Stimulated activated CD4-positive, alpha-beta T cell treated with anti-CD3 and anti-CD28 coated beads, Interleukin-15, amount 100 ng/mL, for 48 hours (primary cell): ENCODE results near the gene NTRK3.

Experiments
- DNase-seq, 2 donors: peaks; one replicate each; pipeline ENCODE4 v3.0.0-alpha.2; 2020; ENCODE audit warnings: low read depth in 2 of 2

Gene NTRK3

DNA sequence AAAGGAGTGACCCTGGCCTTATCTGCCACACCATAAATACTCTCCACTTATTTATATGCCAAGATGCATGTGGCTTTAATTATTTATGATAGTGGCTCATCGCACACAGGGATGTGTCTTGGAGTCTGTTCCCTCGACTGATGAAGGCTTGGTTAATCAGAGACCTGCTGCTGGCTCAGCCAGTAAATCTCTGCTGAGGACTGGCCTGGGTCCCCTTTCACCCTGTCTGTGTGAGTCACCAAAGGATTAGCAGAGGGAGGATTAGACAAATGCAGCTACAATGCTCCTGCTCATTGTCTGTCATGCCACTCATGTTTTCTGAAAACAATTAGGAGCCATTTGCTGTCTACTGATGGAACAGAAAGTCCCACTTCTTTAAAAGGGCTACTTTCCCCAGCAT is 226.8 kb downstream of the NTRK3 start:
- DNase-seq, result no peak

DNA sequence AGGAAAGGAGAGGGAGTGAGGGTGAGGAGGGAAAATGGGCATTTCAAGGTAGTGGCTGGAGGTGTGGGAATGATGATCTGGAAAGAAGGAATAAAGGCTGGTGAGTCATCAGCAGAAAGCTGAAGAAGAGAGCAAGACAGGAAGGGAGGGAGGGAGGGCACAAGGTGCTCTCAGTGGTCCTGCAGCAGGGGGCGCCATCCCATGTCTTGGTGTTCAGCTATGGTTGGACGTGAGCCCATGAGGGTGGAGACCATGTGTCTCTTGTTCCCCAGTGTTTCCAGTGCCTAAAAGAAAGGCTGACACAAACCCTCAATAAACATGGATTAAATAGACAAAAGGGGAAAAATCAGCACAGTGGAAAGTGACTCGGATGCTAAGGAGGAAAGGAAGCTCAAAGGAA is 228.5 kb downstream of the NTRK3 start:
- DNase-seq, result no peak

DNA sequence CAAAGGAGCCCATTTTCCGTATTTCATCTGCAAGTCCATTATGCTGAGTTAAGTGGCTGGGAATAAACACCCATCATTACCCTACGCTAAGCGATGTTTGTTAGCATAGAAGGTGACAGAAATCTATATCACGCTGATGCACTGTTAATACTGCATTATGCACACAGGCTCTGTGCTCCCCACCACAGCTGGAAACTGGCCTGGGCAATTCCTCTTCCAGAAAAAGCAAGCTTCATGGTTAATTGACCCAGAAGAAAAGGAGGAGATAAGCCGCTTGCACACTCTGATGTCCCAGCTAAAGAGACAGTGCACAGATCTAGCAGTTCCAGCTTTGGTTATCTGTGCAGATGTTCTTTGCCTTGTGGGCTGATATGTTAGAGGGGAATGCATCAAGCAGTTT is 232.6 kb downstream of the NTRK3 start:
- no peak for DNase-seq

DNA sequence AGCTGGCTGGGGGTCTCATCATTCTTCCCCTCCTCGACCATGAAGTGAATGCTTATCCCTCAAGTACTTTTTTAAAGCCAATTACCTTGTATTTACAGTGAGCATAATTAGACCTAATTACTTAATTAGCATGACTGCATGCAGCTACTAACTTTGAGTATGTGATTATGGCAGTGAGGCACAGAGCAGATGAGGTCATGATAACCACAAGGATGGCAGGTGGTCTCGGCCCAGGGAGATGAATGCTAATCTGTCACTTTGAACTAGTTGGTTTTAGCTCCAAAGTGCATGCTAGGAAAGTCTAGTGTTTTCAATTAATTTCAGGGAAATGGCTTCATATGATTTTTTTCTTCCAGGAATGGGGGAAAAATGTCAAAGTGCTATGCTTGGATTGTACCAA is 233.8 kb downstream of the NTRK3 start:
- DNase-seq, result no peak

DNA sequence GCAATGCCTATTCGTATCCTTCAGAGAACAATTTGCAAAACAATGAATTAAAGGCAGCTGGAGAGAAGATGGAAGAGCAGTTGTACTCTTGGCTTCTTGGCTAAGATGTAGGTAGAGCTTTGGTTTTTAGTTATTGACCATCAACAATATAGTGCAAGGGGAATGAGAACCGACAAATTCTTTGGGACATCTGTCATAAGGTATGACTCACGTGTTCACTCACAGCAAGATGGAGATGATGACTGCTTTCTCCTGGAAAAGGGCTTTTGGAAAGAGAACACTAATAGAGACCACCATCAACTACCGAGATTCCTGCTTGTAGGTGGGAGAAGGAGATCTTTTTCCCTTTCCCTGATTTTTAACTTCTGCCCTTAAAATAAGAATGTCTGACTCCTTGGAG is 234.9 kb downstream of the NTRK3 start:
- DNase-seq, result no peak

DNA sequence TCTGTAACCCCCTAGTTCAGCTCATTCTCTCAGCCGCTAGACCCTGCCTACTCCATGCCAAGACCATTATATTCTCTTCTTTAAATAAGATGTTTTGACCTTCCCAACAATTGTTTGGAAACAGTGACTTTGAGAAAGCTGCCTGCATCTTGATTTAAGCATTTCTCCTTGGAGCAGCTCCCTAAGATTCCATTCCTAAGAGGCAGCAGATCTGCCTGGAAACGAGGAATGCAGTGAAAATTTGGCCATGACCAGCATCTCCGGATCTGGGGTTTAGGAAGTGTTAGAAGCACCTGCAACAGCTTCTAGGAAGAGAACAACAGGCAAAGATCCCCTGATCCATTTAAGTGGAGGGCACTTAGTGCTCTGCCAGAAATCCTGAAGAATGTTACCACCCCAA is 235.7 kb downstream of the NTRK3 start:
- DNase-seq, result no peak

DNA sequence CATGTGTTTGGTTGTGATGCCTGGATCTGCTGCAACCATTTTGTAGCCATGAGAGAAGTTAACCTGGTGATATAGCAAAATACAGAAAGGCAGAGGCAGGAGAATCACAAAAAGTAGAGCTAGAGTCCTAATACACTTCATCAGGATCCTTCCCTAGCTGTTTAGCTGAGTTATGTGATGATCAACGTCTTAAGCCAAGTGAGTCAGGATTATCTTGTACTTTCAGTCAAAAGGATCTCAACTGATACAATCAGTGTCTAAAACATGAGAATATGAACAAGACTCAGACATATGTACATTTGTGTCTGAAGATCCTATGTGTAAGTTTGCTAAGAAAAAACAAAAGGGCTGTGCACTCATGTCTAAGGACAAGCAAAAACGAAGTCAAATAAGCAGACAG is 236.9 kb downstream of the NTRK3 start:
- no peak for DNase-seq

DNA sequence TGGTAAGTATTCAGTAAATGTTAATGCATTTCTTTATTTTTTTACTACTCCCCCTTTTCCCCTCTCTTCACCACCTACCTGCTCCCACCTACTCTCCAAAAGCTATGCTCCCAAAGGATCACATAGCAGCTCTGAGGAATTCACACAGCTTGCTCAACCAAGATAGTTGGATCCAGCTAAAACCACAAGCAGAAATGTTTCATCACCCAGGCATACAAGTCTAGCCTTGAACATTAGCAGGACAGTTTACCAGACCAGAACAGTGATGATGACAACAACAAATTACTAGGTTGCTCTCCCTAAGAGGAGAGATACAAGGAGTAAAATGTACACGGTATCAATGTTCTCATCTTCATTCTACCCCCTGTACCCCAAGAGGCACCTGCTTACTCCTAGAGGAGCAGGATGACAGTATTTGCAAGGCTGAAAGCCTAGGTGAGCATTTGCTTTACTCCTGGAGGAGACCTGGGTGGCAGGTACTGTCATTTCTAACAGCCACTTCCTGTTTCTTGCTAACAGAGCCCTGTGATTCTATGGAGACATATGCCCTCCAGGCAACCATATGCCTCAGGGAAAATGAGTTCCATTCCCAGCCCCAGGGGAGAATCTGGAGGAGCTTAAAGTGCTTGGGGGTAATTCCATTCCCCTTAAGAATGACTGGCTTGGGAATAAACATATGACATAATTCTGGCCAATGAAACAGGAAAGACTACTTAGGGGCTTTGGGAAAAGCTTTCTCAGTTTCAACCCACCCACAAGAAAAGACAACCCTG is 237.5 kb downstream of the NTRK3 start:
- no peak for DNase-seq

DNA sequence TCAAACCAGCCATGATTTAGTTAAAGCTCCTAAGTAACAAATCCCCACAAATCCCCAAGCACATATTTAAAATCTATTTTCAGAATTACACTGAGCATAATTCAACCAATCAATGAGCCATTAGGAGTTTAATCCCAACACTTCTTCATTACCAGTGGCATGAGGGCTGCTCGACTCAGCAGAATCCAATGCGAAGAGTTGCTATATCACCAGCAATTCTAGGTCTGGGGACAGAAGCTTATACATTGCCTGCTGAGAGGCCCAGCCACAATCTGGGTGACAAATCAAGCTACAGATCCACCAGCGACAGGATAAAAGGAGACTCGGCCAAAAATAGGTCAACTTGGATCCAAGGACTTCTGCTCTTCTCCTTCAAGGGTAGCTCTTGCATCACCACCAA is 238.8 kb downstream of the NTRK3 start:
- no peak for DNase-seq

DNA sequence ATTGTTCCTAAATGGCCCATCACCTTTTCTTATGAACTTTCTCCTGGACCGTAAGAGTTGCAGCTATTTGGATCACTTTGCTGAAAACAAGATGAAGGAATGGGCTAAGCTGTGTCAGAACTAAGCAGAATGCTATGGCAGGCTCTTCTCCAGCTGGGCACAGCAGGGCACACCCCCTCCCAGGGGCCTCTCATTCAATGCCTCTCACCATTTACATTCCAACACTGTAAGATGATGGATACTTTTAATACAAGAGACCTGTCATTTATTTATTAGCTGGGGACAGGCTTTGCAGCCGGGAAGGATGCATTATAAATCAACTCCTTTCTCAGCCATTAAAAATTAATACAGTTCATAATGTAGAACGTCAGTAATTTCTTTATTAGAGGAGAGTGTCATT is 240.1 kb downstream of the NTRK3 start:
- DNase-seq, result no peak

DNA sequence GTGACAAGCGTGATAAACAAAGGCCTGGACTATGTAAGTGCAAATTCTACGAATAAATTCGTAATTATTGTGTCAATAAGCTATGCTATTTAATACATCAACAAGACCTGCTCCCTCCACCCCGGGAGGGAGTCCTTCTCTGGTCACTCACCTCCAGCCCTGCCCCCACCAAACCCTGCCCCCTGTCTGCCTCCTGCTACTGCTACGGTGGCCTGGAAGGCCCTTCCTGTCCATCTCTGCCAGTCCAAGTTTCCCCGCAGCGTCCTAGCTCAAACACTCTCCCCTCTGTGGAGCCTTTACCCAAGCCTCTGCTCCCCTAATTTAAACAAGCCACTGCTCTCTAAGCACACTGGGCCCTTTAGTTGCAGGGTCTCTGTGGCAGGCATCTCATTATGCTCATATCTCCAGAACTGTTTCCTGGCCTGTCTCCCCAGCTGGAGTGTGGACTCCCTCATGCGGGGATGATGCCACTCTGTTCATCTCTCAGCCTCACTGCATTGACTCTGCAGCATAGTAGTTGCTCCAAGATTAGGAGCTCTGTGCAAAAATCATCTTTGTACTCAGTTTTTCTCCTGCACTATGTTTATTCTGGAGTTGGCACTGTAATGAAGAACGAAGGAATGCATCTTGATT is 241.2 kb downstream of the NTRK3 start:
- no peak for DNase-seq

DNA sequence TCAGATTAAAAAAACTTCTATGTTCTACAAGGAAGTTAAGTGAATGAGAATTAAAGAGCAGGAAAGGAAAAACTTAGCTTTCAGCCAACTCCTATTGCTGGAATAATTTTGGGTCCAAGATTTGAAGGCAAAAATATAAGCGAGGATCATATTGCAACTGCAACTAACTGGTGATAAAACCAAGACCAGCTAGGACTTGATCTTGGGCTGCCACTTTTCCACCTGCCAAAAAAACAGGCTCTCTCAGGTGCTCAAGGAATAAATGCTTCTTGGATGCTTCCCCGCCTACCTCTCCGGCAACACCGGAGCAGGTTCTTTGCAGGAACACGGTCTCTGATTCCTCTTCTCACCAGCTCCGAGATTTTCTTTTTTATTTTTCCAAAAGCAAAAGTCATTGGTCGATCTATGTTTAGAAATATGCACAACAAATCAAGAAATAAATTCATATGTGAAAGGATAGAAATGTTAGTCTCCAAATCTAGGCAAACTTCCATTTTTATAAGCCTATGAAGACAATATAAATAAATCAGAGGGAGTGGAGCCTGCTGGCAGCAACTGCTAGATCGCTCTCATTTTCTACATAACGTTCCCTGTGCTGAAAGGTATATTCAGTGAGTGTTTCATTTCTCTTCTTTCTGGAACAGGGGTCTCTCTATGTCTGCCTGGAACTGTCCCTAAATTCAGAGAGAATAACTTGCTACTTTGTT is 241.9 kb downstream of the NTRK3 start:
- no peak for DNase-seq

DNA sequence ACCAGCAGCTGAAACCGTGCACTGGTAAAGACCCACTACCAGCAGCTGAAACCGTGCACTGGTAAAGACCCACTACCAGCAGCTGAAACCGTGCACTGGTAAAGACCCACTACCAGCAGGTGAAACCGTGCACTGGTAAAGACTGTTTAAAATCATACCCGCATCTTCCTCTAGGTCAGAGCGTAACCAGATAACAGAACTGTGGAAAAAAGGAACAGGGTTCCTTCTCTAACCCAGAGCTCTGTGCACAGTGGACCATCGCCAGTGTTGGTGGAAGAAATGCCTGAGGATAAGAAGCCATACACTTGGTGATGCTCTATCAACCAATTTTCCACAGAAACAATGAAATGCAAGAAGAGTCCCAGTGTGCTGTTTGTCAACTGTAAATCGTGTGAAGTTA is 243.4 kb downstream of the NTRK3 start:
- no peak for DNase-seq

DNA sequence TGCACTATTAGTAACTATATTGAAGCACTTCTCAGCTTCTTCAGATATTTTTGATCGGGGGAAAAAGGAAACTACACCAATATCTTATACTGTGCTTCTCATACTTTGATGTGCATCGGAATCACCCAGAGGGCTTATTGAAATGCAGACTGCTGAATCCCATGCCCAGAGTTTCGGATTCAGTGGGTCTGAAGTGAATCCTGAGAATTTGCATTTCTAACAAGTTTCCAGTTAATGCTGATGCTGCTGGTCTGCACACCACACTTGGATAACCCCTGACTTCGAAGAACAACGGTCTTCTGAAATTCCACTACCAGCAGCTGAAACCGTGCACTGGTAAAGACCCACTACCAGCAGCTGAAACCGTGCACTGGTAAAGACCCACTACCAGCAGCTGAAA is 243.9 kb downstream of the NTRK3 start:
- no peak for DNase-seq

DNA sequence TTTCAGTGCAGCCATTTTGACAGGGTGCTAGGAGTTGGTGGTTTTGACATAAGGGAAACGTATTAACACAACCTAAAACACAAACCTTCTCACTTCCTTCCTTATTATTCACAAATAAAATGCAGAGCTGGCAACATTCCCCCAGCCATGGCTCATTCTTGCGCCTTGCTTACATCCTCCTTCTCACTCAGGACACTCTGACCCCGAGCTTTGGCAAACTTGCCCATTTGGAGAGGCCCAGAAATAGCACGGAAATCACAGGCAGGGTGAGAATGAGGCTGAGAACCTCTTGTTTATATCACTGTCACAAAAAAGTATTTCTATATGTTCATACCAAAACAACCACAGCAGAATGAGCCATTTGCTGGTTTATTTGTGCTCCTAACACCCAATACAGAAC is 244.3 kb downstream of the NTRK3 start:
- DNase-seq, result no peak

DNA sequence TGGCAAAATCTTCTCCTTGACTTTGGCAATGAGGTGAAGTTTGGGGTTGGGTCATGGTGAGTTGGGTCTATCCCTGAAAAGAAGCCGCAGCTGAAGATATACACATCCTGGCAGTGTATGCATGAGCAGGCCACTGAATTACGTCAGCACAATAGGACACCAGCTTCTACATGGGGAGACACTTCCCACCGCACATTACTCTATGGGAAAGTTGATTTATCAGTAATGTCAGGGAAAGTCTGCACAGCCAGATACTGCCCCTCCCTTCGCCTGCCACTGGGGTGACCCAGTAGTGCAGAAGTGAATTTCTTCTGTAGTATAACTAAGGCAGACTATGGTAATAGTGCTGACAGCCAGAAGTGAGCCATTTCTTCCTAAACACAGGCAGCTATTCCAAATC is 245.0 kb downstream of the NTRK3 start:
- no peak for DNase-seq

DNA sequence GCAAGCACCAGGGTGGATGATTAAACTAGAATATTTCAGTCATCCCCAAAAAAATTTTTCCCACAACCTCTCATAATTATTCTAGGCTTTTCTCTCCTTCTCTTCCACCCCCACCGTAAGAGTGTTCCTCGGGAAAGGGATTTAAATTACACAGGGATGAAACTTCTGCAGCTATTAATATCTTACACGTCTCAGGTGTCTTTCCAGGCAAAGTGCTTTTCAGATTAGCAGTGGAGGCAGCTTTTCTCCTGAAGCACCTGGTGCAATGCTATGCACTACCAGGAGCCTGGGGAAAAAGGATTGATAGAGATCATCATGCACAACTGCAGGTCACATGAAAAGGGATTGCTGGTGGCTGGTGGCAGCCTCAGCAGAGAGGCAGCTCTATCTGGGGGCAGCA is 250.4 kb downstream of the NTRK3 start:
- DNase-seq, result no peak

DNA sequence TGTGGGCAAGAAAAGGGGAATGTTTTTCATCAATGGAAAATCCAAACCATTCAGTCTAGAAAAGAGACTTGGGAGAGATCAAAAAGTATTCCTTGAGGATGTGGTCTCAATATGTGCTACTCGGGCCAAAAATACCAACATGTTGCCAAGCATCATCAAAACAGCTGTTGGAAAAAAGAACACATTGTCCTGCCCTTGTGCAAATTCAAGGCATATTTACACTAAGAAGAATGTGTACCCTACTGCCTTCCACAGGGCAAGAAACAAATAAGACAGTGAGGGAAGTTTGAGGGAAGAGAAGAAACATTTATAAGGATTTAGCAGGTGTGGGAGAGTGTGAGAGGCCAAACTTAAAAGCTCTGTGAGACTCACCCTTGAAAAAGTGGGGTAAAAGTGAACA is 252.1 kb downstream of the NTRK3 start:
- DNase-seq, result no peak

DNA sequence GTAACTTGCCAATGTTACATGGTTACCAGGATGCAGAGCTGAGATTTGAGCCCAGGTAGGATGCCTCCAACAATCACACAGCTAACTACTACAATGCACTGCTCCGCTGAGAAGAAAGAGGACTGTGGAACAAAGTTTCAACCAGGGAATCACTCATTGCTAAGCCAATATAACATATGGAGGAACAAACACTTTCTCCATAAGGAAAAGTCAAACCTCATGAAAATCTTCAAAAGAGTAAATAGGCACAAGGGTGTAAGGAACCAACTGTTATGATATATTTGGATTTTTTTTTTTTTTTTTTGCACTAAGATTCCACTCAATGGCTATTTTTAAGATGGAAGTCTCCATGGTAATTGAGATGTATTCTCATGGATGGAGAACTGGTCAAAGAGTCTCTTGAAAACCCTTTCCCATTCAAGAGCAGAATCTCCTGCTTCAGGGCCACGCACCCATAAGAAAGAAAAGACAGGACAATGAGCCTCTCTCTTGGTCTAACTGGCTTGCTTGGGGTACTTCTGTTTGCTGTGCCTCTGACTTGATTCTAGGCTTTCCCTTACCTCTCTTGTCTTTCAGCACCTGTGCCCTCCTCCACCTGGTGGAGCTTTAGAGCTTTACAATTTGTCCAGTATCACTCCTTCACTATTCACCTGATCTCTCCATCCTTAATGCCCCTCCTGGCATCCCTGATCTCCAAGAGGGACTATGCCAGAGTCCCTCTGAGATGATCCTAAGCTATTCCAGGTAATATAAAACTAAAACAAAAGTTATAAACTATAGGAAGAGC is 252.8 kb downstream of the NTRK3 start:
- DNase-seq, result no peak

DNA sequence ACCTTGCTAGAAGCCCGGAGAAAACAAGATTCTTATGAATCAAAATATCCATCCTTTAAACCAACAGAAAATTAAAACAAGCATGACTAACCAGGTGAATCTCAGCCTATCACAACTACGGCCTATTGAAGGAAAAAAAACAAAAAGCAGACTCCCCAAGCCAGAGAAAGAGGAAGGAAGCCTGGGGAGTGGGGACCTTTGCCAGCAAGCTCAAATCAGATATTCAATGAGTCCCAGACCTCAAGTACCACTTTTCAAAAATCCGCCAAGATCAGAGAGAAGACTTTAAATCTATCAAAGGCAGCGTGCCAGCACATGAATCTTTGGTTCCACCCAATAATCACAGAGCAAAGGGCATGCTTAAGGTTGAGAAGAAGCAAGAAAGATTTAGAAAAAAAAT is 253.8 kb downstream of the NTRK3 start:
- DNase-seq, result no peak

DNA sequence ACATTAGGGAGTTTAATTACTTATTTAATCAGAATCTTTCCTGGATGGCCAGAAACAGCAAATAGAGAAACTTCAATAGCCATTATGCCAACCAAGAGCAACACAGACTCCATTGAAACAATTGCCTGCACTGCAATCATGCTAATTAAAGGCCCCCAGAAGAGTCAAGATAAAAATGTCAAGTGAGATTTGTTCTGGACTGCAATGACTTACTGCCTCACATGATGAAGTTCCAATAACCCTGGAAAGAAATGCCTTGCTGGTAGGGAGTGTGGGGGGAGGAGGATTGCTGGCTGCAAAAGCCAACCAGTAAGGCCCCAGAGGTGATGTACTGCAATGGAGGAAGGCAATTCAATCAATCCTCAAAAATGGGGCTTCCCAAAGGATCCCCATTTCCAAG is 257.9 kb downstream of the NTRK3 start:
- no peak for DNase-seq

DNA sequence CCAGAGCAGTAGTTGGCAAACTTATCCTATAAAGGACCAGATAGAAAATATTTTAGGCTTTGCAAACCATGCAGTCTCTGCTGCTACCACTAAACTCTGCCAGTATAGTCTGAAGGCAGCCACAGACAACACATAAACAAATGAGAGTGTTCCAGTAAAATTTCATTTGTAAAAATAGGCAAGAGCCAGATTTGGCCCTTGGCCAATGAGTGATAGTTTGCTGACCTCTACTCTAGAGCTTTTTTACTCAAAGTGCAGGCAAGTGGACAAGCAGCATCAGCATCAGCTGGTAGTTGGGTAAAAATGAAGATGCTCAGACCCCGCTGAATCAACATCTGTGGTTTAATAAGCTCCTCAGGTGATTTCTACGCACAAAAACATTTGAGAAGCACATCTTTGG is 269.8 kb downstream of the NTRK3 start:
- DNase-seq, result no peak
